HAP-1 (cell line): ENCODE data around the gene KRT32.

Source experiments
- DNase-seq, 2 experiments: peaks; one replicate each; pipeline ENCODE4 v3.0.0-alpha.2; 2016 to 2020; ENCODE audit warnings: low spot score in 2 of 2
- H3K27me3 ChIP-seq: fragments of 250-450 bp; sonication (Bioruptor Pico); 2 replicates; pipeline ENCODE4 v1.5.1; 2020; ENCODE audit warnings: low read depth, mild to moderate bottlenecking, moderate library complexity
- H3K36me3 ChIP-seq: fragments of 250-450 bp; sonication (Bioruptor Pico); replicated peaks from 2 replicates; pipeline ENCODE4 v1.5.1; 2020; ENCODE audit warnings: mild to moderate bottlenecking
- H3K4me1 ChIP-seq: fragments of 250-450 bp; sonication (Bioruptor Pico); 2 replicates; pipeline ENCODE4 v1.5.1; 2020; ENCODE audit warnings: mild to moderate bottlenecking
- H3K4me3 ChIP-seq: fragments of 250-450 bp; sonication (Bioruptor Pico); 2 replicates; pipeline ENCODE4 v1.5.1; 2020; ENCODE audit warnings: mild to moderate bottlenecking, moderate library complexity
- H3K9me3 ChIP-seq: fragments of 250-450 bp; sonication (Bioruptor Pico); 2 replicates; pipeline ENCODE4 v1.5.1; 2020; ENCODE audit warnings: mild to moderate bottlenecking, moderate library complexity
- in situ Hi-C: fragments of 300-500 bp; cut with MboI; formaldehyde crosslinking; loops from 3 replicates; pipeline ENCODE4 v1.14.3; 2020; ENCODE audit warnings: low sequenced_read_pairs, inconsistent platforms, mixed read lengths

KRT32 gene

GRCh38 chr17:41504246-41504977 lies 37.2 kb upstream of the KRT32 start:
- Histone ChIP-seq H3K36me3 (no peaks in the 10 kb centered on the region), H3K27me3 (0 out of 2 replicates have a peak, but pooled peaks cover 2% of the 10 kb centered on the region), H3K9me3 (no peaks in the 10 kb centered on the region), H3K4me1 (no peaks in the 10 kb centered on the region), H3K4me3 (no peak overlapping the region)
- no peak for DNase-seq
- in situ Hi-C loops, result no loop called here

GRCh38 chr17:41503202-41503601 lies 36.0 kb upstream of the KRT32 start:
- Histone ChIP-seq H3K4me3 (no peak overlapping the region), H3K4me1 (no peaks in the 10 kb centered on the region), H3K9me3 (no peaks in the 10 kb centered on the region), H3K27me3 (no peaks in the 10 kb centered on the region), H3K36me3 (no peaks in the 10 kb centered on the region)
- no peak for DNase-seq
- in situ Hi-C loops, result no loop called here

- DNase-seq, result no peak
- H3K27me3 ChIP-seq, result no peaks in the 10 kb centered on the region
- no peak overlapping the region for H3K4me3 ChIP-seq
- H3K9me3 ChIP-seq, result no peaks in the 10 kb centered on the region
- in situ Hi-C loops, result no loop called here
- H3K36me3 ChIP-seq, result no peaks in the 10 kb centered on the region
- H3K4me1 ChIP-seq, result no peaks in the 10 kb centered on the region
Measured at GRCh38 chr17:41500131-41500911, 33.1 kb upstream of the KRT32 start.

- H3K4me1 ChIP-seq, result no peaks in the 10 kb centered on the region
- H3K36me3 ChIP-seq, result no peaks in the 10 kb centered on the region
- no peaks in the 10 kb centered on the region for H3K9me3 ChIP-seq
- H3K4me3 ChIP-seq, result no peak overlapping the region
- DNase-seq, result no peak
- in situ Hi-C loops, result no loop called here
- H3K27me3 ChIP-seq, result no peaks in the 10 kb centered on the region
Measured at GRCh38 chr17:41499714-41500113, 32.5 kb upstream of the KRT32 start.

- no peak for DNase-seq
- in situ Hi-C loops, result no loop called here
- no peak overlapping the region for H3K4me3 ChIP-seq
- H3K27me3 ChIP-seq, result no peaks in the 10 kb centered on the region
- H3K36me3 ChIP-seq, result no peaks in the 10 kb centered on the region
- H3K4me1 ChIP-seq, result no peaks in the 10 kb centered on the region
- no peaks in the 10 kb centered on the region for H3K9me3 ChIP-seq
Measured at GRCh38 chr17:41498276-41498675, 31.1 kb upstream of the KRT32 start.

- no peaks in the 10 kb centered on the region for H3K4me1 ChIP-seq
- H3K27me3 ChIP-seq, result no peaks in the 10 kb centered on the region; the same call in 1 of the 2 replicates
- no peak overlapping the region for H3K4me3 ChIP-seq
- H3K36me3 ChIP-seq, result no peaks in the 10 kb centered on the region
- DNase-seq, result peak; percentile 43 to 80
- no peaks in the 10 kb centered on the region for H3K9me3 ChIP-seq
- in situ Hi-C loops, result no loop called here
Measured at GRCh38 chr17:41496803-41497484, 29.8 kb upstream of the KRT32 start.

GRCh38 chr17:41494524-41494923 lies 27.3 kb upstream of the KRT32 start:
- H3K27me3 ChIP-seq, result peaks cover 13% of the 10 kb centered on the region
- in situ Hi-C loops, result no loop called here
- H3K9me3 ChIP-seq, result no peaks in the 10 kb centered on the region
- H3K36me3 ChIP-seq, result no peaks in the 10 kb centered on the region
- no peaks in the 10 kb centered on the region for H3K4me1 ChIP-seq
- H3K4me3 ChIP-seq, result no peak overlapping the region
- DNase-seq, result no peak

GRCh38 chr17:41492771-41493170 lies 25.6 kb upstream of the KRT32 start:
- H3K4me3 ChIP-seq, result no peak overlapping the region
- no peaks in the 10 kb centered on the region for H3K9me3 ChIP-seq
- H3K36me3 ChIP-seq, result no peaks in the 10 kb centered on the region
- peak; percentile 45 to 86 for DNase-seq
- in situ Hi-C loops, result no loop called here
- peaks cover 15% of the 10 kb centered on the region for H3K27me3 ChIP-seq
- no peaks in the 10 kb centered on the region for H3K4me1 ChIP-seq

- Histone ChIP-seq H3K9me3 (no peaks in the 10 kb centered on the region), H3K27me3 (peaks cover 15% of the 10 kb centered on the region), H3K4me3 (no peak overlapping the region), H3K36me3 (no peaks in the 10 kb centered on the region), H3K4me1 (no peaks in the 10 kb centered on the region)
- DNase-seq, result no peak
- in situ Hi-C loops, result no loop called here
Measured at GRCh38 chr17:41492351-41492750, 25.2 kb upstream of the KRT32 start.

- Histone ChIP-seq H3K4me3 (no peak overlapping the region), H3K27me3 (peaks cover 15% of the 10 kb centered on the region), H3K36me3 (no peaks in the 10 kb centered on the region), H3K4me1 (no peaks in the 10 kb centered on the region), H3K9me3 (no peaks in the 10 kb centered on the region)
- in situ Hi-C loops, result no loop called here
- no peak for DNase-seq
Measured at GRCh38 chr17:41491476-41491875, 24.3 kb upstream of the KRT32 start.

- H3K9me3 ChIP-seq, result no peaks in the 10 kb centered on the region
- in situ Hi-C loops, result no loop called here
- DNase-seq, result no peak
Measured at GRCh38 chr17:41490000-41490990, 23.1 kb upstream of the KRT32 start.

GRCh38 chr17:41489531-41489930 lies 22.3 kb upstream of the KRT32 start, which contains the start of gene KRT36:
TSS of gene KRT36 (minus strand) at chr17:41489910. CDS start at chr17:41489864, 46 bp downstream.
- Histone ChIP-seq H3K27me3 (peaks cover 15% of the 10 kb centered on the region), H3K9me3 (no peaks in the 10 kb centered on the region), H3K4me3 (no peak within 1 kb of the TSS), H3K4me1 (no peaks in the 10 kb centered on the region), H3K36me3 (no peaks in the 10 kb centered on the region)
- in situ Hi-C loops, result no loop called here
- no peak for DNase-seq

More at GRCh38 chr17:41490000-41490990, 23.1 kb upstream of the KRT32 start:
- H3K36me3 ChIP-seq, result no peaks in the 10 kb centered on the region
- peaks cover 15% of the 10 kb centered on the region for H3K27me3 ChIP-seq
- H3K4me3 ChIP-seq, result no peak overlapping the region
- no peaks in the 10 kb centered on the region for H3K4me1 ChIP-seq
